Tibial nerve (tissue), 4 donors: ENCODE data around the gene PLCD3. TPM values are rescaled to one million over a fixed set of nuclear protein-coding genes. Genes with fewer than 3 reads are reported as not detected.

Experiments used
- DNase-seq, 2 donors: peaks; one replicate each; pipeline ENCODE4 v3.0.0-alpha.2; 2019; ENCODE audit warnings: low spot score in 2 of 2
- H3K27ac ChIP-seq, 4 donors: fragments of 200-600 bp; sonication (generic) in 3 of 4; one replicate each; pipeline ENCODE4 v1.5.1; 2017 to 2019; ENCODE audit warnings: mild to moderate bottlenecking in 1 of 4
- H3K27me3 ChIP-seq, 2 donors: fragments of 200-600 bp; sonication (generic) in 1 of 2; one replicate each; pipeline versions ENCODE4 v1.5.1 to v1.6.0; 2017 to 2019
- H3K36me3 ChIP-seq, 3 donors: fragments of 200-600 bp; sonication (generic); one replicate each; pipeline ENCODE4 v1.5.1; 2018 to 2019
- H3K4me1 ChIP-seq, 4 donors: fragments of 200-600 bp; sonication (generic) in 3 of 4; one replicate each; pipeline ENCODE4 v1.5.1; 2017 to 2019
- H3K4me3 ChIP-seq, 4 donors: fragments of 200-600 bp; sonication (generic) in 3 of 4; one replicate each; pipeline ENCODE4 v1.5.1; 2017 to 2019; ENCODE audit warnings: mild to moderate bottlenecking in 1 of 4, moderate library complexity in 1 of 4
- H3K9me3 ChIP-seq, 4 donors: fragments of 200-600 bp; sonication (generic) in 3 of 4; one replicate each; pipeline ENCODE4 v1.5.1; 2017 to 2019
- EP300 ChIP-seq, 2 donors: sonication (generic); formaldehyde crosslinking; IDR thresholded peaks; one replicate each; pipeline ENCODE4 v1.6.1; 2017; ENCODE audit warnings: antibody characterized with exemption in 2 of 2, mild to moderate bottlenecking in 1 of 2
- POLR2A ChIP-seq, 2 donors: fragments of 450-650 bp; IDR thresholded peaks; one replicate each; pipeline ENCODE4 v1.6.1; 2017; ENCODE audit warnings: antibody characterized with exemption in 2 of 2, mild to moderate bottlenecking in 2 of 2, moderate library complexity in 2 of 2
- WGBS, 2 donors: methylation state at CpG; one replicate each; pipeline ENCODE4 v1.1.5; 2018; 5-methylcytosine and 5-hydroxymethylcytosine counted together
- total RNA-seq, 4 donors: library from RNA; depleted of rRNA; stranded (reverse); fragments of >200 nt; gene quantifications; one replicate each; pipeline ENCODE4 v1.1.0, GENCODE V29; 2016
- TF ChIP-seq, protein P1 (sequence below), 5 experiments: fragments of 200-600 bp in 3 of 5; fragments of 450-650 bp in 2 of 5; sonication (generic) in 3 of 5; IDR thresholded peaks; one replicate each; pipeline ENCODE4 v1.5.1; 2016 to 2019; ENCODE audit warnings: antibody characterized with exemption in 5 of 5, mild to moderate bottlenecking in 3 of 5, moderate library complexity in 2 of 5

The PLCD3 gene
- total RNA-seq, 4 donors from 2014 or later = 45.7 to 103 (median 69.3) TPM

- TF ChIP-seq, protein P1, sequence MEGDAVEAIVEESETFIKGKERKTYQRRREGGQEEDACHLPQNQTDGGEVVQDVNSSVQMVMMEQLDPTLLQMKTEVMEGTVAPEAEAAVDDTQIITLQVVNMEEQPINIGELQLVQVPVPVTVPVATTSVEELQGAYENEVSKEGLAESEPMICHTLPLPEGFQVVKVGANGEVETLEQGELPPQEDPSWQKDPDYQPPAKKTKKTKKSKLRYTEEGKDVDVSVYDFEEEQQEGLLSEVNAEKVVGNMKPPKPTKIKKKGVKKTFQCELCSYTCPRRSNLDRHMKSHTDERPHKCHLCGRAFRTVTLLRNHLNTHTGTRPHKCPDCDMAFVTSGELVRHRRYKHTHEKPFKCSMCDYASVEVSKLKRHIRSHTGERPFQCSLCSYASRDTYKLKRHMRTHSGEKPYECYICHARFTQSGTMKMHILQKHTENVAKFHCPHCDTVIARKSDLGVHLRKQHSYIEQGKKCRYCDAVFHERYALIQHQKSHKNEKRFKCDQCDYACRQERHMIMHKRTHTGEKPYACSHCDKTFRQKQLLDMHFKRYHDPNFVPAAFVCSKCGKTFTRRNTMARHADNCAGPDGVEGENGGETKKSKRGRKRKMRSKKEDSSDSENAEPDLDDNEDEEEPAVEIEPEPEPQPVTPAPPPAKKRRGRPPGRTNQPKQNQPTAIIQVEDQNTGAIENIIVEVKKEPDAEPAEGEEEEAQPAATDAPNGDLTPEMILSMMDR (IDR thresholded peaks at IDR 0.05) = peak in 1 of 5 experiments; percentile 9
- no peak for TF ChIP-seq POLR2A (IDR thresholded peaks at IDR 0.05)
- TF ChIP-seq EP300 (IDR thresholded peaks at IDR 0.05) = no peak
- no peaks in the 10 kb centered on the region for H3K9me3 ChIP-seq
- peak overlapping the region; percentile 22 to 44 (median 35) for H3K4me3 ChIP-seq
- no peaks in the 10 kb centered on the region for H3K27me3 ChIP-seq
- H3K36me3 ChIP-seq = peaks cover 0 to 13% (median 0%) of the 10 kb centered on the region in 3 donors
- peak overlapping the region; percentile 82 to 97 (median 92) for H3K27ac ChIP-seq
- WGBS, 2 donors = 23 to 25% methylated on average over 17 to 20 of the region's 20 CpGs
- peaks cover 0 to 60% (median 38%) of the 10 kb centered on the region in 4 donors for H3K4me1 ChIP-seq
- no peak for DNase-seq
Measured at GRCh38 chr17:45171338-45172231, 39.3 kb upstream of the PLCD3 start.

GRCh38 chr17:45170931-45171337 is 38.6 kb upstream of the PLCD3 start:
- Histone ChIP-seq H3K27me3 (no peaks in the 10 kb centered on the region), H3K9me3 (no peaks in the 10 kb centered on the region), H3K4me1 (peaks cover 0 to 53% (median 38%) of the 10 kb centered on the region in 4 donors), H3K4me3 (peak overlapping the region; percentile 22 to 44 (median 35)), H3K27ac (peak overlapping the region; percentile 82 to 97 (median 92)), H3K36me3 (peaks cover 0 to 13% (median 0%) of the 10 kb centered on the region in 3 donors)
- WGBS, 2 donors = 15 to 17% methylated on average over 3 to 4 of the region's 5 CpGs
- TF ChIP-seq, protein P1 (IDR thresholded peaks at IDR 0.05) = no peak
- TF ChIP-seq EP300 (IDR thresholded peaks at IDR 0.05) (peak in 1 of 2 donors; percentile 80), POLR2A (IDR thresholded peaks at IDR 0.05) (peak in 1 of 2 donors; percentile 20)
- DNase-seq = peak; percentile 62 to 68

DNA sequence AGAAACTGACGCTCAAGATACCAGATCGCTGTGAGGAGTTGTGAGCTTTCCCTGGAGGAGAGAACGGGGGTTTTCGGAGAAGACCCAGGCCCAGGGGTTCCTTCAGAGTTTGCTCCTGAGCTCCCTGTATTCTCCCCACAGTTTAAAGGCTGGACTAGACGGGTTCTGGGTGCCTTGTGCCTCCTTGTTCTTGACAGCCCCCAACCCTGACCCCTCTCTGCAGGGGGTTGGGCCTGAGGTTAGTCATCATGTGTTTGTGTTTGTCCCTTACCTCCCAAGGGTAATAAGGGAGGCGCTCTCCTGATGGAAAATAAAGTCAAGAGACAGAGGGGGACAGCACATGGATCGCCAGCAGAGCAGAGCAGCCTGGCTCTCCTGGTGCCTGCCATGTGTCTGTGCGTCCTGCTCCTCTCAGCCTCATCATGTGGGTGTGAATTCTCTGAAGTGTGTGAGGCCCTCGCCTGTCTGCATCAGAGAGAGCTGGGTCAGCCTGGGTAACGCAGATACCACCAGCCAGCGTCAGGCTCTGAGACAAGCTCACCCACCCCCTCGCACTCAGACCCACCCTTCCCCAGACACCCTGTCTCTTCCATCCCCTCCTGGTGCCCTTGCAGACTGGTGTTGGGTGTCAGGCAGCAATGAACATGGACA is 38.1 kb upstream of the PLCD3 start:
- Histone ChIP-seq H3K27ac (peak overlapping the region; percentile 82 to 97 (median 92)), H3K9me3 (no peaks in the 10 kb centered on the region), H3K27me3 (no peaks in the 10 kb centered on the region), H3K4me3 (peak overlapping the region in 2 of 4 donors; percentile 36 to 44), H3K36me3 (peaks cover 0 to 13% (median 0%) of the 10 kb centered on the region in 3 donors), H3K4me1 (peaks cover 0 to 48% (median 38%) of the 10 kb centered on the region in 4 donors)
- TF ChIP-seq POLR2A (IDR thresholded peaks at IDR 0.05) (no peak), EP300 (IDR thresholded peaks at IDR 0.05) (no peak)
- TF ChIP-seq, protein P1 (IDR thresholded peaks at IDR 0.05) = no peak
- no peak for DNase-seq
- 68 to 71% methylated on average over 10 to 11 of the region's 12 CpGs for WGBS, 2 donors

DNA sequence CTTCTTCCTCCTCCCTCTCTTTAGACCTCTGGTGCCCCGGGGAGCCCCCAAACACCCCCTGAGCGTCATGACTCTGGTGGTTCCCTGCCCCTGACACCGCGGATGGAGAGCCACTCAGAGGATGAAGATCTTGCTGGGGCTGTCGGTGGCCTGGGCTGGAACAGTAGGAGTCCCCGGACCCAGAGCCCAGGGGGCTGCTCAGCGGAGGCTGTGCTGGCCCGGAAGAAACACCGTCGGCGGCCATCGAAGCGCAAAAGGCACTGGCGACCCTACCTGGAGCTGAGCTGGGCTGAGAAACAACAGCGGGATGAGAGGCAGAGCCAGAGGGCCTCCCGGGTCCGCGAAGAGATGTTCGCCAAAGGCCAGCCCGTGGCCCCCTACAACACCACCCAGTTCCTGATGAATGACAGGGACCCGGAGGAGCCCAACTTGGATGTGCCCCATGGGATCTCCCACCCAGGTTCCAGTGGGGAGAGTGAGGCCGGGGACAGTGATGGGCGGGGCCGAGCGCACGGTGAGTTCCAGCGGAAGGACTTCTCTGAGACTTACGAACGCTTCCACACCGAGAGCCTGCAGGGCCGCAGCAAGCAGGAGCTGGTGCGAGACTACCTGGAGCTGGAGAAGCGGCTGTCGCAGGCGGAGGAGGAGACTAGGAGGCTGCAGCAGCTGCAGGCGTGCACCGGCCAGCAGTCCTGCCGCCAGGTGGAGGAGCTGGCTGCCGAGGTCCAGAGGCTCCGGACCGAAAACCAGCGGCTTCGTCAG is 36.9 kb upstream of the PLCD3 start:
- Histone ChIP-seq H3K27me3 (no peaks in the 10 kb centered on the region), H3K27ac (peak overlapping the region in 3 of 4 donors; percentile 87 to 97 (median 97)), H3K36me3 (peaks cover 0 to 13% (median 0%) of the 10 kb centered on the region in 3 donors), H3K4me3 (no peak overlapping the region), H3K4me1 (peaks cover 0 to 43% (median 37%) of the 10 kb centered on the region in 4 donors), H3K9me3 (no peaks in the 10 kb centered on the region)
- no peak for DNase-seq
- TF ChIP-seq, protein P1 (IDR thresholded peaks at IDR 0.05) = no peak
- no peak for TF ChIP-seq EP300 (IDR thresholded peaks at IDR 0.05)
- TF ChIP-seq POLR2A (IDR thresholded peaks at IDR 0.05) = no peak
- 93 to 94% methylated on average over 34 to 43 of the region's 43 CpGs for WGBS, 2 donors
